Ascending aorta (tissue), 2 donors: Measurements from ENCODE around the gene ZCCHC4. TPM values are rescaled to one million over a fixed set of nuclear protein-coding genes. Genes with fewer than 3 reads are reported as not detected.

Experiments used
- DNase-seq, 2 donors: peaks; one replicate each; pipeline ENCODE4 v3.0.0-alpha.2; 2019; ENCODE audit warnings: low spot score in 2 of 2
- H3K27ac ChIP-seq, 2 donors: fragments of 200-600 bp; sonication (generic); one replicate each; pipeline ENCODE4 v1.5.1; 2016 to 2017; ENCODE audit warnings: mild to moderate bottlenecking in 1 of 2
- H3K27me3 ChIP-seq: fragments of 200-600 bp; sonication (generic); one replicate; pipeline ENCODE4 v1.5.1; 2017
- H3K36me3 ChIP-seq, 2 donors: fragments of 200-600 bp; sonication (generic); one replicate each; pipeline ENCODE4 v1.5.1; 2016
- H3K4me1 ChIP-seq, 2 donors: fragments of 200-600 bp; sonication (generic); one replicate each; pipeline ENCODE4 v1.5.1; 2016 to 2017; ENCODE audit warnings: mild to moderate bottlenecking in 1 of 2
- H3K4me3 ChIP-seq, 2 donors: fragments of 200-600 bp; sonication (generic); one replicate each; pipeline ENCODE4 v1.5.1; 2016 to 2017; ENCODE audit warnings: mild to moderate bottlenecking in 1 of 2
- H3K9me3 ChIP-seq, 2 donors: fragments of 200-600 bp; sonication (generic); one replicate each; pipeline ENCODE4 v1.5.1; 2016
- CTCF ChIP-seq, 3 experiments: fragments of 200-600 bp in 2 of 3; fragments of 450-650 bp in 1 of 3; sonication (generic) in 2 of 3; IDR thresholded peaks; one replicate each; pipeline ENCODE4 v1.5.1; 2016 to 2019; ENCODE audit warnings: antibody characterized with exemption in 3 of 3, mild to moderate bottlenecking in 1 of 3, moderate library complexity in 1 of 3
- intact Hi-C: fragments of 100-400 bp; cut with DNase I; formaldehyde crosslinking; loops from one replicate; pipeline ENCODE4 v1.15.1; 2023
- total RNA-seq: library from RNA; depleted of rRNA; stranded (reverse); fragments of >200 nt; gene quantifications from one replicate; pipeline ENCODE4 v1.1.0, GENCODE V29; 2016

Gene ZCCHC4
- total RNA-seq, 1 donor from 2014 or later = 1.7 TPM

- Histone ChIP-seq H3K9me3 (no peaks in the 10 kb centered on the region), H3K27ac (no peak overlapping the region), H3K4me3 (no peak overlapping the region), H3K4me1 (no peaks in the 10 kb centered on the region), H3K36me3 (no peaks in the 10 kb centered on the region), H3K27me3 (no peaks in the 10 kb centered on the region)
- intact Hi-C loops = no loop called here
- DNase-seq = no peak
- TF ChIP-seq CTCF (IDR thresholded peaks at IDR 0.05) = no peak
Observed at GRCh38 chr4:25302626-25303025, 9.9 kb upstream of the ZCCHC4 start.

- H3K4me3 ChIP-seq = no peak overlapping the region
- no peaks in the 10 kb centered on the region for H3K27me3 ChIP-seq
- no peaks in the 10 kb centered on the region for H3K4me1 ChIP-seq
- H3K27ac ChIP-seq = no peak overlapping the region
- no peaks in the 10 kb centered on the region for H3K9me3 ChIP-seq
- no peaks in the 10 kb centered on the region for H3K36me3 ChIP-seq
- intact Hi-C loops = no loop called here
- DNase-seq = no peak
- TF ChIP-seq CTCF (IDR thresholded peaks at IDR 0.05) = no peak
Observed at GRCh38 chr4:25303578-25303977, 9.0 kb upstream of the ZCCHC4 start.

- no peak for TF ChIP-seq CTCF (IDR thresholded peaks at IDR 0.05)
- intact Hi-C loops = no loop called here
Observed at GRCh38 chr4:25306518-25307057, 6.0 kb upstream of the ZCCHC4 start.

DNA sequence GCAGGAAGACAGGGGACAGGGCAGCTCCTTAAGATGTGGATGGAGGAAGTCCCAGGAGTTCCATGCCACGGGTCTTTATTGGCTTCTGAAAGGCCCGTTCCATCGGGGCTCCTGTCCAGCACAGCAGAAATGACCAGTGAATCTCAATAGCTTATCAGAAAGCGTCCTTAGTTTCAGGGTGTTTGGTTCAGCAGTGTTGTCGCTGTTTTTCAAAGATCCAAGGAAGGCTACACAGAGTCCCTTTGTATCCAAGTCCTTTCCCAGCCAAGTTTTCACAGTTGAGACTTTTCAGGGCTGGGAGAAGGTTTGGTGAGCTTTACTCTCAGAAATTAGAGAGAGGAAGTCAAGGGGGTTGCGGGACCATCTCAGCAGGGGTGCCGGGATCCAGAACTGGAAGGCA lies 5.0 kb upstream of the ZCCHC4 start:
- Histone ChIP-seq H3K27me3 (no peaks in the 10 kb centered on the region), H3K9me3 (no peaks in the 10 kb centered on the region), H3K4me1 (no peaks in the 10 kb centered on the region), H3K4me3 (no peak overlapping the region), H3K36me3 (no peaks in the 10 kb centered on the region), H3K27ac (no peak overlapping the region)
- DNase-seq = no peak
- no peak for TF ChIP-seq CTCF (IDR thresholded peaks at IDR 0.05)
- intact Hi-C loops = no loop called here

More at GRCh38 chr4:25306518-25307057, 6.0 kb upstream of the ZCCHC4 start:
- H3K27ac ChIP-seq = no peak overlapping the region
- H3K27me3 ChIP-seq = no peaks in the 10 kb centered on the region
- no peak overlapping the region for H3K4me3 ChIP-seq
- H3K36me3 ChIP-seq = no peaks in the 10 kb centered on the region
- DNase-seq = no peak
- no peaks in the 10 kb centered on the region for H3K4me1 ChIP-seq
- no peaks in the 10 kb centered on the region for H3K9me3 ChIP-seq

- no peak for DNase-seq
- H3K9me3 ChIP-seq = no peaks in the 10 kb centered on the region
- H3K4me1 ChIP-seq = peaks cover 0 to under 1% of the 10 kb centered on the region in 2 donors
- no peak for TF ChIP-seq CTCF (IDR thresholded peaks at IDR 0.05)
- H3K4me3 ChIP-seq = no peak overlapping the region
- H3K27me3 ChIP-seq = no peaks in the 10 kb centered on the region
- H3K36me3 ChIP-seq = no peaks in the 10 kb centered on the region
- intact Hi-C loops = no loop called here
- no peak overlapping the region for H3K27ac ChIP-seq
Observed at GRCh38 chr4:25308306-25308705, 4.3 kb upstream of the ZCCHC4 start.

DNA sequence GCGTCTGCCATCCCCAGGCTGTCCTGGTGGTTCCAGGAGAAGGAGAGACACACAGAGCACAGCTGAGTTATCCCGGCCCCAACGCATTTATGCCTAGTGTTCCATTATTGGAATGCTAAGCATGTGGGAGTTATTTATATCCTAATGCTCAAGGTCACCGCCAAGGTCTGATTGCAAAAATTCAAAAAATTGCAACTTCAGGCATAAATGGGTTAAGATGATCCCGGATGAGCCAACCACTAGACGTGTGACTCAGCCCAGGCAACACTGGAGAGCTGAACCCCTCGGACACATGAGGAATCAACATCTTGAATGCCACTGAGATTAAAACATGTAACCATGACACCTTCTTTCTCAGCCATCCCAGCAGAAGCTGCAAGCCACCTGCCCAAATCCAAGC lies 3.8 kb upstream of the ZCCHC4 start:
- no peak for DNase-seq
- H3K27me3 ChIP-seq = no peaks in the 10 kb centered on the region
- H3K9me3 ChIP-seq = no peaks in the 10 kb centered on the region
- H3K4me1 ChIP-seq = peaks cover 0 to 5% of the 10 kb centered on the region in 2 donors
- H3K27ac ChIP-seq = no peak overlapping the region
- H3K4me3 ChIP-seq = no peak overlapping the region
- no peaks in the 10 kb centered on the region for H3K36me3 ChIP-seq
- no peak for TF ChIP-seq CTCF (IDR thresholded peaks at IDR 0.05)
- intact Hi-C loops = no loop called here
